Osteoblast (primary cell): ENCODE data around the gene PDLIM5. TPM values are rescaled to one million over a fixed set of nuclear protein-coding genes. Genes with fewer than 3 reads are reported as not detected.

Experiments used
- DNase-seq: peaks from one replicate; pipeline ENCODE4 v3.0.0; 2011; ENCODE audit warnings: low spot score, mixed read lengths; ENCODE audit not compliant: insufficient read length; ENCODE audit errors: missing footprints
- H2AFZ ChIP-seq: 2 replicates; pipeline ENCODE4 v1.6.0; 2011; ENCODE audit warnings: mild to moderate bottlenecking, low read length
- H3K27ac ChIP-seq: 2 replicates; pipeline ENCODE4 v1.5.1; 2011; ENCODE audit warnings: mild to moderate bottlenecking, low read depth, low read length, moderate library complexity
- H3K27me3 ChIP-seq: 2 replicates; pipeline ENCODE4 v1.6.0; 2012; ENCODE audit warnings: mild to moderate bottlenecking, control low read depth, inconsistent platforms, low read length, moderate library complexity; ENCODE audit not compliant: insufficient read depth
- H3K36me3 ChIP-seq: 2 replicates; pipeline ENCODE4 v1.5.1; 2011; ENCODE audit warnings: mild to moderate bottlenecking, low read length, control low read depth, moderate library complexity; ENCODE audit not compliant: insufficient read depth
- H3K4me1 ChIP-seq: 2 replicates; pipeline ENCODE4 v1.5.1; 2011; ENCODE audit warnings: mild to moderate bottlenecking, low read length, control low read depth, moderate library complexity; ENCODE audit not compliant: insufficient read depth
- H3K4me2 ChIP-seq: 2 replicates; pipeline ENCODE4 v1.6.0; 2011; ENCODE audit warnings: mild to moderate bottlenecking, low read length; ENCODE audit not compliant: insufficient read depth
- H3K4me3 ChIP-seq: fragments of 200-600 bp; sonication (generic); 3 replicates; pipeline ENCODE4 v1.5.1; 2012; ENCODE audit warnings: mild to moderate bottlenecking, low read length, inconsistent platforms; ENCODE audit not compliant: insufficient read depth
- H3K79me2 ChIP-seq: 2 replicates; pipeline ENCODE4 v1.6.0; 2012; ENCODE audit warnings: mild to moderate bottlenecking, low read length, control low read depth, inconsistent platforms; ENCODE audit not compliant: insufficient read depth
- H3K9me3 ChIP-seq: 2 replicates; pipeline ENCODE4 v1.5.1; 2011; ENCODE audit warnings: low read depth, low read length, control low read depth
- H4K20me1 ChIP-seq: 2 replicates; pipeline ENCODE4 v1.6.0; 2012; ENCODE audit warnings: mild to moderate bottlenecking, low read length, control low read depth; ENCODE audit not compliant: insufficient read depth
- CTCF ChIP-seq: IDR thresholded peaks from 2 replicates; pipeline ENCODE4 v1.5.1; 2011; ENCODE audit warnings: mild to moderate bottlenecking, low read depth, low read length, moderate library complexity; ENCODE audit errors: extremely low read depth
- total RNA-seq: library from RNA; depleted of rRNA; stranded (reverse); fragments of >200 nt; gene quantifications from 2 replicates; pipeline ENCODE4 v1.2.3, GENCODE V29; 2012

Gene PDLIM5
- total RNA-seq, 1 donor: 312 TPM

- H2AFZ ChIP-seq: no peak overlapping the region
- no peak overlapping the region for H3K4me3 ChIP-seq
- H3K79me2 ChIP-seq: peaks cover 52% of the 10 kb centered on the region
- H4K20me1 ChIP-seq: peaks cover 2% of the 10 kb centered on the region
- peak overlapping the region; percentile 2 for H3K27ac ChIP-seq
- H3K36me3 ChIP-seq: peaks cover 39% of the 10 kb centered on the region
- H3K4me1 ChIP-seq: peaks cover 24% of the 10 kb centered on the region
- H3K27me3 ChIP-seq: no peaks in the 10 kb centered on the region
- no peak for TF ChIP-seq CTCF
- H3K4me2 ChIP-seq: no peak overlapping the region
- DNase-seq: no peak
- H3K9me3 ChIP-seq: no peaks in the 10 kb centered on the region
Observed at GRCh38 chr4:94635177-94635576, 183.4 kb downstream of the PDLIM5 start.

DNA sequence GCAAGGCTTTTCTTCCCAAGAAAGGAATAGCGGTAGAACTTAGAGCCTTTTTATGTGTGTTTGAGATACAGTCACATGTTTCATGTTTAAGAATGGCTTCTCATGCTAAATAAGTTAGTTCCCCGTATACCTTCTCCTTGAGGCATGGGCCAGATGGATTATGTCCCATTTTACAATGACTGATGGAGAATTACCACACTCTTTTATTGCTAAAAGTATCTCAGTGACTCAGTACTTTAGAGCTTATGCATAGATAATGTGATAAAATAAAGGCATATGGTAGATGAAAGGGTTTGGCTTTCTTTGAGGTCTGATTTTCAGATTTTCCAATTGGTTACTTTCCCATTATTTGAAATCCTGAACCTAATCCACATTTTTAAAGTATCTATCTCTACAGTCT, 184.3 kb downstream of the PDLIM5 start:
- DNase-seq: peak; percentile 80
- Histone ChIP-seq H3K4me1 (peaks cover 32% of the 10 kb centered on the region), H4K20me1 (peaks cover 2% of the 10 kb centered on the region), H3K27ac (peak overlapping the region; percentile 2), H2AFZ (no peak overlapping the region), H3K4me2 (no peak overlapping the region), H3K4me3 (no peak overlapping the region), H3K36me3 (peaks cover 39% of the 10 kb centered on the region), H3K79me2 (peaks cover 49% of the 10 kb centered on the region), H3K9me3 (no peaks in the 10 kb centered on the region), H3K27me3 (no peaks in the 10 kb centered on the region)
- TF ChIP-seq CTCF: no peak

DNA sequence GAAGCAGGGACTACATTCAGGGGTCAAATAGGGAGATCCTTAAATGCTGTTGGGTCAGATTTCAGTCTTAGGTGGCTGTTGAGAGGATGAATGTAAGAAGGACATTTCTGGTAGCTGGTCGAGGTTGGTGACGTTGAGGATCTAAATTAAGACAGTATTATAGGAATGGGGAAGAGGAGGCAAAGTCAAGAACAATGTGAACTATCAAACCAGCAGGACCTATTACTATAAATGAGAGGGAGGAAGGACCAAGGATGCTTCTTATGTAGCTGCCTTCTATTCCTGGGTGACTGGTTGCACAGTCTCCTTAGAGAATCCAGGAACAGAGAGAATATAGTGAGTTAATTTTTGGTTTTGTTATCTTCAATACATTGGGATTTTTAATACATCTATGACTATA, 187.6 kb downstream of the PDLIM5 start:
- H4K20me1 ChIP-seq: peaks cover 2% of the 10 kb centered on the region
- DNase-seq: no peak
- H3K36me3 ChIP-seq: peaks cover 39% of the 10 kb centered on the region
- H3K9me3 ChIP-seq: no peaks in the 10 kb centered on the region
- no peak overlapping the region for H2AFZ ChIP-seq
- H3K4me3 ChIP-seq: no peak overlapping the region
- no peaks in the 10 kb centered on the region for H3K27me3 ChIP-seq
- TF ChIP-seq CTCF: no peak
- H3K4me2 ChIP-seq: no peak overlapping the region
- no peak overlapping the region for H3K27ac ChIP-seq
- H3K4me1 ChIP-seq: peaks cover 46% of the 10 kb centered on the region
- peaks cover 27% of the 10 kb centered on the region for H3K79me2 ChIP-seq

- H3K27ac ChIP-seq: no peak overlapping the region
- peaks cover 25% of the 10 kb centered on the region for H3K79me2 ChIP-seq
- H3K36me3 ChIP-seq: peaks cover 39% of the 10 kb centered on the region
- DNase-seq: no peak
- no peak overlapping the region for H3K4me2 ChIP-seq
- no peak overlapping the region for H3K4me3 ChIP-seq
- no peak for TF ChIP-seq CTCF
- H4K20me1 ChIP-seq: peaks cover 2% of the 10 kb centered on the region
- no peaks in the 10 kb centered on the region for H3K9me3 ChIP-seq
- H2AFZ ChIP-seq: no peak overlapping the region
- no peaks in the 10 kb centered on the region for H3K27me3 ChIP-seq
- peaks cover 38% of the 10 kb centered on the region for H3K4me1 ChIP-seq
Observed at GRCh38 chr4:94640151-94640550, 188.4 kb downstream of the PDLIM5 start.
